AG09309 (cell line): ENCODE measurements around the gene RPS6KA2.

Experiments used
- DNase-seq: peaks from one replicate; pipeline ENCODE4 v3.0.0-alpha.2; 2010; ENCODE audit warnings: low read depth
- H3K4me3 ChIP-seq: 2 replicates; pipeline ENCODE4 v1.5.1; 2011; ENCODE audit warnings: mild to moderate bottlenecking, low read depth, low read length, moderate library complexity; ENCODE audit not compliant: control insufficient read depth
- CTCF ChIP-seq: IDR thresholded peaks from 2 replicates; pipeline ENCODE4 v1.5.1; 2011; ENCODE audit warnings: mild to moderate bottlenecking, low read depth, low read length, inconsistent platforms; ENCODE audit not compliant: insufficient read depth, control insufficient read depth; ENCODE audit errors: missing control alignments

RPS6KA2 gene

DNA sequence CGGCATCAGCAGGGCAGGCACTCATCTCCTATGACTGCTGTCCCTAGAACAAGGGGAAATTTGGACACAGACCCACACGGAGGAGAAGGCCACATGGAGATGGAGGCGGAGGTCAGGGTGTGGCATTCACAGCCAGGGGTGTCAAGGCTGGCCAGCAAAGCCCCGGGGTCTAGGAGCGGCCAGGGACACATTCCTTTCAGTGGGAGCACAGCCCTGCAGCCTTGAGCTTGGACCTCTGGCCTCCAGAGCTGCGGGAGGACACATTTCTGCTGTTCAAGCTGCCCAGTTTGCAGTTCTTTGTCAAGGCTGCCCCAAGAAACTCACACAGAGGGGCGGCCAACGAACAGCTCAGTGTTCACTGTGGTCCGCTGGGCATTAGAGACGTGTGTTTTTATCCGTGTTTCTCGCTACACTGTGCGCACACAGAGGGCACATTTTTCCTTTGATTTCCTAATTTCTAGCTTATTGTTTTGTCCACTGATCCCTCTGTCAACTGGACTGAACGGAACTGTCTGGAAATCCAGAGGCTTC, 150.9 kb downstream of the RPS6KA2 start:
- no peak overlapping the region for H3K4me3 ChIP-seq
- DNase-seq = no peak
- no peak for TF ChIP-seq CTCF

- no peak overlapping the region for H3K4me3 ChIP-seq
- DNase-seq = no peak
- no peak for TF ChIP-seq CTCF
Measured at GRCh38 chr6:166474721-166475565, 152.1 kb downstream of the RPS6KA2 start.

DNA sequence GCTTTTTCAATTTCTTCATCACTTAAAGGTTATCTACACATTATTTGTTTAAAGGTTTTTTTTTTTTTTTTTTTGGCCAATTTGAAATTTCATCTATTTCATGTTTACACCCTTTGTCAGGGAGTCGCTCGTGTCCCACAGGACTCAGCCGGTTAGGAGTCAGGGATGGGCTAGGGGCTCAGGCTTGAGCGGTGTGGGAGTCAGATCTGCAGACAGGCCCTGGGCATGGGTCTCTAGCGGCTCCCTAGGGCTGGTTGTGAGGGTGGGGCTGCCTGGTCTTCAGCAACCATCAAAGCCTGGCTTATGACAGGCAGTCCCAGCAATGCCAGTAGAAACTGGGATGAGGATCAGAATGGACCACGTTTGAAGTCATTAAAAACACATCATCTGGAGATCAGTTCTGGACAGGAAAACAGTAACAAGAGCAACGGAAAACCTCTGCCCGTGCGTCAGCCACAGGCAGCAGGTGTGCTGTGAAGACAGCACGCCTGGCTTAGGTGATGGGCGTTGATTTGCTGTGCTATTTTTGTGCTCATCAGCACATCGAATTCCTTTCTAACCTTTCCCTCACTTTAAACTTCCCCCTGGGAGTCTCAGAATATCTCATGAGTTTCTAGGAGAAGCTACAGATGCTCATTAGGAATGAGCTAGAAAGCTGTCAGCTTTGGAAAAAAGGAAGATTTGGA, 153.0 kb downstream of the RPS6KA2 start:
- H3K4me3 ChIP-seq = no peak overlapping the region
- no peak for DNase-seq
- TF ChIP-seq CTCF = no peak

GRCh38 chr6:166472636-166473035, 154.4 kb downstream of the RPS6KA2 start:
- TF ChIP-seq CTCF = no peak
- no peak for DNase-seq
- no peak overlapping the region for H3K4me3 ChIP-seq

- H3K4me3 ChIP-seq = no peak overlapping the region
- no peak for TF ChIP-seq CTCF
- no peak for DNase-seq
Measured at GRCh38 chr6:166471797-166472260, 155.2 kb downstream of the RPS6KA2 start.

- DNase-seq = no peak
- H3K4me3 ChIP-seq = no peak overlapping the region
- no peak for TF ChIP-seq CTCF
Measured at GRCh38 chr6:166470863-166471410, 156.1 kb downstream of the RPS6KA2 start.
